HG03457 (cell line): Measurements from ENCODE around the gene CYSLTR2.

Experiments
- ATAC-seq: cut with Tn5 transposase; IDR thresholded peaks from one replicate; pipeline ENCODE4 v1.9.1; 2021; ENCODE audit warnings: moderate number of reproducible peaks; ENCODE audit not compliant: unreplicated experiment

CYSLTR2 gene, protein sequence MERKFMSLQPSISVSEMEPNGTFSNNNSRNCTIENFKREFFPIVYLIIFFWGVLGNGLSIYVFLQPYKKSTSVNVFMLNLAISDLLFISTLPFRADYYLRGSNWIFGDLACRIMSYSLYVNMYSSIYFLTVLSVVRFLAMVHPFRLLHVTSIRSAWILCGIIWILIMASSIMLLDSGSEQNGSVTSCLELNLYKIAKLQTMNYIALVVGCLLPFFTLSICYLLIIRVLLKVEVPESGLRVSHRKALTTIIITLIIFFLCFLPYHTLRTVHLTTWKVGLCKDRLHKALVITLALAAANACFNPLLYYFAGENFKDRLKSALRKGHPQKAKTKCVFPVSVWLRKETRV

DNA sequence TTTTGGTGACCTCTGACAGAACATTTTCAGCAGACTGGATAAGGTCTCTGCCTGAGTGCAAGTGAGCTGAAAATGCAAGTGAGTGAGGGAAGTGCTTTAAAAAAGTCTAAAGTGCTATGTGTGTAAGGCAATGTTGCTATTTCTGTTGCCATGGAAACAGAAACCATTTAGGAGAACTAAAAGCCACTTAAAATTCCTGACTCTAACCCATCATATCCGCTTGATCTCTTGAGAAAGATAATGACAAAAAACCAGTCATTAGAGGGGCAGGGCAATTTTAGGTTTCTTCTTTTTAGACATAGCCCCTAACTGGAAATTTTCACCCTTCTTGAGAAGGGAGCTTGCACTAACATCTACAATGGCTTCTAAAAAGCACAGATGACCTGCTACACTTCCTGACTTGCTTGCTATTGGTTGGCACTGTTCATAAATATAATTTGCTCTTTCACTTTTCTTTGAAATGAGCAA, at the start of gene CYSLTR2:
TSS of gene CYSLTR2 (plus strand) at position 458 of the 468 bp plus-strand sequence. CDS start 52,889 bp downstream, outside the sequence.
- no peak for ATAC-seq

DNA sequence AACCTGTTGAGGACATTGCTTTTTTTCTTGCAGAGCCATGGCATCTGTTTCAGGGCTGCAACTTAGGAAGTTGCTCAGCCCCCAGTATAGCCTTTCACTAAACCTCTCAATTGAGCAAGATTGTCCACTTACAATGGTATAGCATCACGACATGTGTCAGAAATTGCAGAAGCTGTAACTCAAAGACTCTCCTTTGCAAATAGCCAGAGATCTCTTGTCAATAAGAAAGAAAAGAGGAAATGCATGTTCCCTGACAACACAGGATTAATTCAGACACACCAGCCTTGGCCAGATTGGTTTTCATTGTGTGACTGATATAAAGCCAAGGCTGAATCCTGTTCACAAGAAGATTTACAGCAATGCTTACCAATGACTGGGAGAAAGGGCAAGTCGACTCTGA, 38.7 kb upstream of the CYSLTR2 start:
- no peak for ATAC-seq

DNA sequence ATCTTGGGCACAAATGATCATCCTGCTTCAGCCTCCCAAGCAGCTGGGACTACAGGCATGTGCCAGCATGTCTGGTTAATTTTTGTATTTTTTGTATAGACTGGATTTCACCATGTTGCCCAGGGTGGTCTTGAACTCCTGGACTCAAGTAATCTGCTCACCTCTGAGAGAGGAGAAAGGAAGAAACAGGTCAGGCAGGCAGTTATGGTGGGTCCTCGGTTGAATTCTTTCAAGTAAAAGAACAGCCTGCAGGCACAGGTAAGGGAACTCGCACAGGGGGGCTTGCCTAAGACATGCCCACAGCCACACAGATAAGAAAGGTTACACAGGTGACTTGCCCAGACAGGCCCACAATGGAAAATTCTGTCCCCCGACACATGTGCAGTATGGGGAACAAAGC, 34.8 kb upstream of the CYSLTR2 start:
- no peak for ATAC-seq

DNA sequence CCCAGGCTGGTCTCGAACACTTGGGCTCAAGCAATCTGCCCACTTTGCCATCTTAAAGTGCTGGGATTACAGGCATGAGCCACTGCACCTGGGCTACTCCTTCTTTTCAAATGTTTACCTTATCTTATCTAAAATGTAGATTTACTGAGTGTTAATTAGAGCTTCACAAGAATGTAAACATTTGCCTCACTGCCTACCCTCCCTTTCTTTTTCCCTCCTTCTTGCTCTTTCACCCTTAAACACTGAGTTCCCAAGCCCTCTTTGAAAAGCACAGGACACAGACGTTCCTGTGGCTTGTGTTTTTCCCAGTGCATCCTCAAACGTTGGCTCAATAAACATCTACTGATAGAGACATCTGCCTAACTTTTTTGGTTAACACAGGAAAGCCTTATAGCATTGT, 32.7 kb upstream of the CYSLTR2 start:
- ATAC-seq = no peak

DNA sequence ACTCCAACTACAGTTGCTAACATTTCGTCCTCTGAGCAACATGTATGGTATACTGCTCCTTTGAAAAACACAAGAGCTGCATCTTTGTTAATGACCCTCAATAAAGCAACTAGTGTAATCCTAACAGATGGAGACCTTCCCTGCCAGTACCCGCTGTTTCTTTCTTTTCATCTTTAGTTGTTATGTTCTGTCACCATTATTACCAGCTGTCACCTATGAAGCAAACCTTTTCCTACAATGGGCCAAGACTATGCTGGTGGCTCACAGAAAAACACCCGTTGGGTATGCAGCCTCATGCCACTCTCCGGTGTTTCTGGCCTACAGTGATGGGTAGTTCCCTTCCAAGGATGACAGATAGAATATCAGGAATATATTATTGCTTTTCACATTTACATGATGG, 29.7 kb upstream of the CYSLTR2 start:
- no peak for ATAC-seq

DNA sequence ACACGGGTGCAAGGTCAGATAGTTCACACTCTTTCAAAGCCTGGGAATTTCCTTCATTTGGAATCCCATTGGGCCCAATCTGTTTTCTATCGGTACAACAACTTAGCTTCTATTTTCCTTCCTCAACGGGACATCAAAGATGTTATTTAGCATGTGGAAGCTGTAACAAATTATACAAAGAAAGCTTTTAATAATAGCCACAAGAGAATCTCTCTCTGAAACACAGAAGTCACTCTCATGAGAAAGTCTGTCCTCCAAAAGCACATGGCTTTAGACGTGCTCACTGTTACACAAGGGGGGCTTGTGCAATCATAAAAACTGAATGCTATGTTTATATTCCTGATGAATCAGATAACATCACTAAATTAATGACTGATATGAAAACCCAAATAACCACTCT, 28.9 kb upstream of the CYSLTR2 start:
- no peak for ATAC-seq

DNA sequence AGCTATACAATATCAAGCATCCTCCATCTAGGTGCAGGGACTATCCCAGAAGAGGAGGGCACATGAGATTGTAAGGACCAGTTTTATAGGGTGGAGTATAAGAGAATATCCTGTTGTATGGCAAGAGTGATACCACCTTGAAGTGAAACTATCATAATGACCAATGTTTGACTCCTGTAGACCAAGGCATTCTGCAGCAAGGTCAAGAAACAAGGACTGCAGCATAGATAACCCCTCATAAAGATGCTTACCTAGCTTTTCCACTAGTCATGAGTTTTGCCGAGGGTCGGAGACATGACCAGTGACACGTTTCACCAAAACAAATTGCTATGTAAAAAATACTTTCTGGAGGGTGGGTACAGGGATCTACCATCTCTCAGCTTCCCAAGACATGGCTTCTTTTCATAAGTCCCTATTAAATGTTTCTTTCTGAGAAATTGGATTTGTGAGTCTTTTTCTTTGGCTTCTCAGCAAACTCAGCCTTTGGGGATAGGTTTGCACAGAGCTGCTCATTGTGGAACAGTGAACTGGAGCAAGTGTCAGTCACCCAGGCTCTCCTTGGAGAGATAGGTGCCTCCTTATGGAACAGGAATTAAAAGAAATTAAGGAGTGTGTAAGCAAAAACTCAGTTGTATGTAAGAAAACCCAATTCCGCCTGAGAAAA, 28.2 kb upstream of the CYSLTR2 start:
- ATAC-seq = no peak

DNA sequence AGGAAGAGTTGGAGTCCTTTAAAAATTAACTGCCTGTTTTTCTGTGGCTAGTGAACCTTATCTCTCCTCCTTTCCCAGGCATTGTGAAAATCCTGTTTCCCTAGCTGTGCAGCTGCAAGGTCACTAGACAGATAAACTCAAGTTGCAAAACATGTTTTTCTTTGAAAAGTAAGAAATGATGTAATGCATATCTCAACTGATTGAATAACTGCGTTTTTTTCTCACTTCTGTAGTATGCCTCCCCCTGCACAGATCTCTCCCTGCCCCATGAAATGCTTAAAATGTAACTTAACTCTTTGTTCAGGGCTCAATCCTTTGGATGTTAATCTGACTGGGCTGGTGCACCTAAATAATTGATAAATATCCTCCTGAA, 27.7 kb upstream of the CYSLTR2 start:
- ATAC-seq = no peak

DNA sequence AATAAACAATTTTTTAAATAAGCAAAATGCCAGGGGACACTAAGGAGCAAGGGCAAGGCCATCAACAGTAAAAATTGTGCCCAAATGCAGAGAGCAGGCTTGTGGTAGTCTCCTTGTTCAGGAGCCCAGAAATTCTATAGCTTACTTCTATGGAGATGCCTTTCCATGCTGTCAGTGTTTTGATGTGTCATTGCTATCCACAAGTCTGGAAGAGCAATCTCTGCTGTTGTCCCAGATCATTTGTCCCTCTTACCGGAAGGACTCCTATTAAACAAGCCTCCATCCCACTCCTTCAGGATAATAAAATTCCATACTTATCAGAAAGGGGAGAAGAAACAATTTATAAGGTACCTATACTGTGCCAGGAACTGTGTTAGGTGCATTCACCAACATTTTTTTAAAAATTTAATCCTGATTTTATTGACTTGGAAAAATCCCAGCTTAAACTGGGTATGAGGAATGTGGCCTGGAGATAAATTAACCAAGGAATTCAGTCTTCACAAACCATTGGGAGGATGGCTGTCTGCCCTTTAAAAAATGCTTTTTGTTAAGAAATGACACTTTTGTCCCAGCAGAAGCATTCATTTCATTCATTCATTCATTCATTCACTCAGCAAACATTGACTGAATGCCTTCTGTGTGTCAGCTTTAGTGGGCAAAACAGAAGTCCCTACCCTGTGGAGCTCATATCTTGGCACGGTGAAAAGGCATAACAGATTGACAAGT, 26.8 kb upstream of the CYSLTR2 start:
- ATAC-seq = no peak

DNA sequence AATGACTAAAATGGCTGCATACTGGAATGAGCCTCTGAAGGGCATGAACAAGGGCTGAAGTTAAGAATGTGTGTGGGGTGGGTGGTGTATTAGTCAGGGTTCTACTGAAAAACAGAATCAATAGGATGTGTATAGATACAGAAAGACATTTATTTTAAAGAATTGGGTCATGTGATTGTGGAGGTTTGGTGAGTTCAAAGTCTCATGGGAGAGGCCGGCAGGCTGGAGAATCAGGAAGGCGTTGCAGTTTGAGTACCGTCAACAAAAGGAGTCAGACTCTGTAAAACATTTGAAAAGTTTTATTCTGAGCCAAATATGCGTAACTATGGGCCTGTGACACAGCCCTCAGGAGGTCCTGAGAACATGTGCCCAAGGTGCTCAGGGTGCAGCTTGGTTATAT, 24.5 kb upstream of the CYSLTR2 start:
- no peak for ATAC-seq

DNA sequence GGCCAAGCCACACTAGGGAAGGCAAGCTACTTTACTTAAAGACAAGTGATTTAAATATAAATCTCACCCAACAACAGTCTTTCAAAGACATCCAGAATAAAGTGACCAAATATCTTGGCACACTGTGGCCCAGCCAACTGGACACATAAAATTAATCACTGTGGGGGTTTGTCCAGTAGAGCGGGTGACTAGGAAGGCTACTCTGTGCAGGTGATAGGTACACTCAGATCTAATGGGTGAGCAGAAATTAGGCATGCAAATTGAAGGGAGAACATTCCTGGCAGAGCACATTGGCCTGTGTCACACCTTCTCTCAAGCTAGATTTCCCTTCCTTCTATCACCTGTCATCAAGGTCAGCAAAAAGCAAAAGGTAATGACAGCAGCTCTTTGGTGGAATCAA, 23.4 kb upstream of the CYSLTR2 start:
- ATAC-seq = no peak

DNA sequence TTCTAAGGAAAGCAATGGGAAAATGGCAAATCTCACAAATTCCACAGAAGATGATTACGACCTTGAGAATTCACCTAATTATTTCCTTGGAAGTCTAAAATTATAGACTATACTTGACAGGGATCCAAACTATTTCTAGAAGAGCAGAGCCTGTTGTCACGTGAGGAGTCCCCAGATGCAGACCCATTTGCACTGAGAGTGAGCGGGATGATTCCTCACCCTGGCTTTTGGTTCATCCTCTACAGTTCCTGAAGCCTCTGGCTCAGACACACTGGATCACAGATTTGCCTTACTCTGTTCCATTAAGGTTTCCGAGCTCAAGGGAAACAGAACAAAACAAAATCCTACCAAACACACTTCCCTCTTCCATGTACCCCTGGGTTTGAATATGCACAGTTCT, 23.0 kb upstream of the CYSLTR2 start:
- ATAC-seq = no peak

DNA sequence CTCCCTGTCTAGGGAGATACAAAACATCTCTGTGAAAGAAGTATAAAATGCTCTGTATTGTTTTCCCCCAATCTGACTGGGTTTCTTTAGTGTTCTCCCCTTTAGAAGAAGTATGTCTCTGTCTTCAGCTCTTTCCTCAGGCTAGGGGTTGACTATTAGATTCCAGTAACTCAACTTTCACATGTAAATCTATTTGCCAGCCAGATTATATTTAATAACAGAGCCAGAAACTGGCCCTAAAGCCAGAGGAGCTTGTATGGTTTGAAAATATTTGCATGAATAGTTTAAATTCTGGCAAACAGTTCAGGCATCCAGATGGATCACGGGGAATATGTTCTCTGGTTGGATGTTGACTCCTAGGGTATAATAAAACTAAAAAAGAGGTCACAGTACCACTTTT, 22.3 kb upstream of the CYSLTR2 start:
- ATAC-seq = no peak

DNA sequence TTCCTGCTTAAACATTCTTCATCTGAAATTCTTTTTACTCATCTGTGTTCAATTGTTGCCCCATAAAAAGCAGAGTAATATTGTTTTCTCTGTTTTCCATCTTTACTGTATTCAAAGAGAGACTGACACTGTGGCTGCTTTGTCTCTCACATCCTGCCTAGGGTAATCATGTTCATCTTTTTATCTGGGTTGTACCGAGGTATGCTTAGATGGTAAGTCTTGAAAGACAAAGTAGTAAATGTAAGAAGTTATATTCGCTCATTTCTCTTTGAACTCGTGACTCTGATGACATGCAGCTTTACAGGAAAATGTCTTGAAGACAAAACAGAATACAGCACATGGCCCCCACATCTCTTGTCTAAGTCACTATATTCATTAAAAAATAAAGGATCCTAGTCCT, 20.0 kb upstream of the CYSLTR2 start:
- no peak for ATAC-seq

DNA sequence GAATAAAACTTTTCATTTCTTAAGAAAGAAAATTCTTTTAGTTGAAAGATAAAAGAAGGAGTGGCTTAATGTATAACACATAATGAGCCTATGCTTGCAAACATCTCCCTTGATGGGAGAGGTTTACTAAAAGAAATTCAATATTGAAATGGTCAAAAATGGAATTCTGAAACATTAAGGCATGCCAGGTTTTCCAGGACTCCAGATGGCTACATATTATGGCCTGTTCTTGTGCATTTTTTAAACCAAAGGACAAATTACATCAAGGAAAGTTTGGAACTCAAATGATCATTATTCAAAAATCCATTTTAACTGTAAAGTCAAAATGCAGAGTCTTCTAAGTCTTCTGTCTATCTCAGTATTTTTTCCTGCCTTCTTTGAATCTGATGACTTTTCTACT, 19.1 kb upstream of the CYSLTR2 start:
- no peak for ATAC-seq

DNA sequence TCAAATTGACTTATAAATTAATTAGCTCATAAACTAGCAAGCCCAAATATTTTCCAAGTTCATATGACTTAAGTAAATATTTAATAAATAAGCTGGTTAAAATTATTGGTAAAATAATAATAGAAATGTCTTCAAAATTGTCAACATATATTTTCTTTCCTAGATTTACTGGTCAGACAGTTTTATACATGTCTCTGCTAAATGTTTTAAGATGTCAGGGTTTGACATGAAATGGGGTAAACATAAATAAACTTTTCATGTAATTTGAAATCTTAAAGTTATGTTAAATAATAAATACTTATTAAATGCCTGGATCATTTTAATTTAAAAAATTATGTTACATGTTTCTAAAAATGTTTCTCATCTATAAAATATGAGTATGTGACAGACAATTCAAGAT, 18.3 kb upstream of the CYSLTR2 start:
- ATAC-seq = no peak

DNA sequence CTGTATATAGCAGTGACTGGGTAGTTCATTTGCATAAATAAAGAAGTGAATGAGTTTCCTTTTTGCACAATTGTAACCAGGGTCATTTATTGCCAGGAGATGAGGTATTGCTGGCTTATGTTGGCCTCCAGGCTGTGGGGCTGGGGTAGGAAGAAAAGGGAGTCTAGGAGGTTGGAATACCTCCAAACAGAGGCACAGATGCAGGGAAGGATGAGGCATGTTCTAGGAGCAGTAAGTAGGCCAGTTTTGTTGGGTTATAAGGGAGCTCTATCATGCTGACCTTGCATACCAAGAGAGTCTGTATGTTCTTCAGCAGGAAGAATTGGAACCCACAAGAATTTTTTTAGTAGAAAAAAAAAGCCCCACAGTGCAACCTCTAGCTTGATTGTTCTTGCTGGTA, 17.2 kb upstream of the CYSLTR2 start:
- no peak for ATAC-seq

DNA sequence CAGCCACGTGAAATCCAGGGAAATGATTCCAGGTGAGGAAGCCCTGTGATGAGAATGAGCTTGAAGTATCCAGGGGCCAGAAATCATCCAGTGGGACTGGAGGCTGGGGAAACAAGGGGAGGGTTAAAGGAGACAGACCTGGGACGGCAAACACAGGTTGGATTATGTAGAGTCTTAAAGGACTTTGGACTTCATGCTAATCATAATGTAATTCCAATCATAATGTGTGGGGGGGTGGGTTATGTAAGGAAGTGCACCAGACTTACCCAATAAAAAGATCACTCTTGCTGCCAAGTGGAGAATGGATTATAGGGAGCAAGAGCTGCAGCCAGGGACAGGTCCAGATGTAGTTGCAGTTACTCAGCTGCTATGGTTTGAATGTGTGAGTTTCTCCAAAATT, 16.1 kb upstream of the CYSLTR2 start:
- ATAC-seq = no peak

DNA sequence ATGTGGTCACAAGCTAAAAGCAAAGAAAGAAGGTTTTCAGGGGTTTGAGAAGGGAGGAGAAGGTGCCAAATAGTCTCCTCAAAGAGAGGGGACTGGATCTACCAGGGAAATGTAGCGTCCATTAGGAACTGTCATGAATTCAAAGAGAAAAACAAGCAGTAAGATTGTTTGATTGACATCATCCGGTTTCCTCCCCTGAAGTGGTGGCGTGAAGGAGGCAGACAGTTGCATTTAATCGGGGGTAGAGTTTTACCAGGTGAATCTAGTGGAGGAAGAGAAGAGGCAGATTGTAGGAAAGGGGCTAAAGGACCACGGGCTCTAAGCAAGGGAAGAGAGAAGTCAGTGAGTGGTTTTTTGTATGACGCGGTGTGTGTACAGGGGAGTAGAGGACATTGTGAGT, 13.0 kb upstream of the CYSLTR2 start:
- ATAC-seq = no peak

DNA sequence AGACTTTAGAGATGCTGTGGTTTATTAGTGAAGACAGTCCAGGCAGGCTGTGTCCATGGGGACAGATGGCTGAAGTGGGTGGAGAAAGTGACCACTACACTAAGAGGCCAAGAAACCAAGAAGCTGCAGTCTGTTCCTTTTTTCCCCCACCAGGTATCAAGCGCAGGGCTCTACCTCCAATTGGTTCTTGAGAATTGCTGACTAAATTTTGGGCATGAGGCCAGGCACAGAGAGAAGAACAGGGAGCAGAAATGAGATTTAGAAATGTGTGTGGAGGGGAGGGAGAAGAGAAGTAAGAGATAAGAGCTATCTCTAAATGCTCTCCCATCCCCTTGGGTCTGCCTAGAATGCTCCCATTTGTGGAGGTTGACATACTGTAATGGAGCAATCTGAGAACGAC, 12.3 kb upstream of the CYSLTR2 start:
- no peak for ATAC-seq

DNA sequence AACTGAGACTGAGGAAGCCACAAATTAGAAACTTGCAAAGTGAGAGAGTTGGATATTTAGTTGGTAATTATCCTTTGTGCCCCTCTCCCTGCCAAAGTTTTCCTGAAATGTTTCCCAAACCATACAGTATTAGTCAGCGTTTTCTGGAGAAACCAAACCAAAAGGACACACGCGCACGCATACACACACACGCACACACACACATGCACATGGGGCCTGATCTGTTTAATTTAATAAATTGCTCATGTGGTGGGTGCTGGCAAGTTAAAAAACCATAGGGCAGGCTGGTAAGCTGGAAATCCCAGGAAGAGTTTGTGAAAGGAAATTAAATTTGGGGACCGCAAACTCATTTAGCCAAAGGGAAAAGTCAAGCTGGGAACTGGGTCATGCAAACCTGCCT, 11.7 kb upstream of the CYSLTR2 start:
- ATAC-seq = no peak

DNA sequence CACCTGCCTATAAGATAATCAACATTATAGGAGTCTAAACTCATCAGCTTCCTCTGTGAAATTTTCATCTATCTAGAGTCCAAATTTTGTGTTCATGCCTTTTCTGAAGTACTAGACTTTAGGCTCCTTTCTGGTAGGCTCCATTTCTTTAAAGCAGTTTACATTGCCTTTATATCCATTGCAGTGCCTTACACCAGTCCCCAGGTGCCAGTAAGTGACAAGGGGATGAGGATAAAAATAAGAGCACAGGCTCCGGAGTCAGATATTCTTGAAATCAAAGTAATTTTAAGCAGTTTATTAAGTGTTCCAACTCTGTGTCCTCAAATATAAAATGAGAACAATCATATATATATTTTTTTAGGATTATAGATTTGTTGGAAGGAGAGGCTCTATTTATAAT, 10.6 kb upstream of the CYSLTR2 start:
- ATAC-seq = no peak
